Measurements from ENCODE around the gene S1PR4.
"Not testable (repeated sequence)": the region's sequence is repeated elsewhere in the genome, so short reads cannot be mapped to it uniquely, and the experiment has no call there.

Gene S1PR4

DNA sequence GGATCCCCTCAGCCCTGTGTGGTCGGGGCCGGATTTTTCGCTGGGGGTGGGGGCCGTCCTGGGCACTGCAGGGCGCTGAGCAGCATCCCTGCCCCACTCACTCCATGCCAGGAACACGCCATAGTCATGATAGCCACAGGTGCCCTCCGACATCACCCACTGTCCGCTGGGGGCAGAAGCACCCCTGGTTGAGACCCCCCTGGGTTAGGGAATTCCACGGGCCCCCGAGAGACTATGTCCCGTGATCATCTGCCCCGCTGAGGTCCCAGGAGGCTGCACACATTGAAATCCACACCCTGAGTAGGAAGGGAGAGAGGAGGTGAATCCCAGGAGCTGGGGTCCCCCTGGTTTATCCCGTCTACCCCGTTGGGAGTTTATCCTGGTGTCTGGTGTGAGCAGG, 23.3 kb downstream of the S1PR4 start:
- Histone ChIP-seq H3K36me3 (peaks cover 93% of the 10 kb centered on the region), H3K27me3 (no peaks in the 10 kb centered on the region), H3K9me3 (no peaks in the 10 kb centered on the region), H3K27ac (no peak overlapping the region), H3K9ac (no peak overlapping the region), H3K4me1 (no peaks in the 10 kb centered on the region), H3K4me3 (no peak overlapping the region), H4K20me1 (peaks cover 22% of the 10 kb centered on the region), H3K4me2 (no peak overlapping the region)
- no peak for TF ChIP-seq Cebpa-rat (IDR thresholded peaks at IDR 0.05)

- no peak overlapping the region for H3K4me3 ChIP-seq
- no peak for TF ChIP-seq Cebpa-rat (IDR thresholded peaks at IDR 0.05)
- H3K4me2 ChIP-seq = no peak overlapping the region
- H3K36me3 ChIP-seq = peaks cover 93% of the 10 kb centered on the region
- H4K20me1 ChIP-seq = peaks cover 22% of the 10 kb centered on the region
- no peak overlapping the region for H3K27ac ChIP-seq
- H3K4me1 ChIP-seq = no peaks in the 10 kb centered on the region
- H3K9ac ChIP-seq = no peak overlapping the region
- H3K27me3 ChIP-seq = no peaks in the 10 kb centered on the region
- H3K9me3 ChIP-seq = no peaks in the 10 kb centered on the region
Measured at GRCh38 chr19:3202346-3202745, 23.8 kb downstream of the S1PR4 start.

DNA sequence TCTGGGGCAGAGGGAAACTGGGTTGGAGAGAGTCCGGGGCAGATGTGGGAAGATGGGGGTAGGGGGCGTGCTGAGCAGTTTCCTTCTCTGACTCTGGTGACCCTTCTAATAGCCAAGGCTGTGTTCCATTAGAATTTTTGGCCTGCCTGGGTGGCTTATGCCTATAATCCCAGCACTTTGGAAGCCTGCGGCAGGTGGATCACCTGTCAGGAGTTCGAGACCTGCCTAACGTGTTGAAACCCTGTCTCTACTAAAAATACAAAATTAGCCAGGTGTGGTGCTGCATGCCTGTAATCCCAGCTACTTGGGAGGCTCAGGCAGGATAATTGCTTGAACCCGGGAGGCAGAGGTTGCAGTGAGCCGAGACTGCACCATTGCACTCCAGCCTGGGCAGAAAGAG, 24.3 kb downstream of the S1PR4 start:
- peaks cover 93% of the 10 kb centered on the region for H3K36me3 ChIP-seq
- H3K4me2 ChIP-seq, H3K27me3 ChIP-seq, H3K4me1 ChIP-seq, H3K9ac ChIP-seq, H3K4me3 ChIP-seq, H3K27ac ChIP-seq, H3K9me3 ChIP-seq: not testable (repeated sequence)
- H4K20me1 ChIP-seq = peaks cover 26% of the 10 kb centered on the region

GRCh38 chr19:3203805-3204645, 25.5 kb downstream of the S1PR4 start:
- TF ChIP-seq Cebpa-rat (IDR thresholded peaks at IDR 0.05) = no peak
- H3K4me3 ChIP-seq = no peak overlapping the region
- H3K9ac ChIP-seq = no peak overlapping the region
- H3K9me3 ChIP-seq = no peaks in the 10 kb centered on the region
- no peaks in the 10 kb centered on the region for H3K27me3 ChIP-seq
- H3K4me2 ChIP-seq = no peak overlapping the region
- H3K4me1 ChIP-seq = no peaks in the 10 kb centered on the region
- peaks cover 94% of the 10 kb centered on the region for H3K36me3 ChIP-seq
- peaks cover 25% of the 10 kb centered on the region for H4K20me1 ChIP-seq
- H3K27ac ChIP-seq = no peak overlapping the region

GRCh38 chr19:3204646-3205275, 26.2 kb downstream of the S1PR4 start:
- Histone ChIP-seq H3K27me3 (no peaks in the 10 kb centered on the region), H3K4me1 (no peaks in the 10 kb centered on the region), H3K4me3 (no peak overlapping the region), H3K9me3 (no peaks in the 10 kb centered on the region), H3K36me3 (peaks cover 96% of the 10 kb centered on the region), H3K9ac (no peak overlapping the region), H4K20me1 (peaks cover 28% of the 10 kb centered on the region), H3K4me2 (no peak overlapping the region), H3K27ac (no peak overlapping the region)
- no peak for TF ChIP-seq Cebpa-rat (IDR thresholded peaks at IDR 0.05)

DNA sequence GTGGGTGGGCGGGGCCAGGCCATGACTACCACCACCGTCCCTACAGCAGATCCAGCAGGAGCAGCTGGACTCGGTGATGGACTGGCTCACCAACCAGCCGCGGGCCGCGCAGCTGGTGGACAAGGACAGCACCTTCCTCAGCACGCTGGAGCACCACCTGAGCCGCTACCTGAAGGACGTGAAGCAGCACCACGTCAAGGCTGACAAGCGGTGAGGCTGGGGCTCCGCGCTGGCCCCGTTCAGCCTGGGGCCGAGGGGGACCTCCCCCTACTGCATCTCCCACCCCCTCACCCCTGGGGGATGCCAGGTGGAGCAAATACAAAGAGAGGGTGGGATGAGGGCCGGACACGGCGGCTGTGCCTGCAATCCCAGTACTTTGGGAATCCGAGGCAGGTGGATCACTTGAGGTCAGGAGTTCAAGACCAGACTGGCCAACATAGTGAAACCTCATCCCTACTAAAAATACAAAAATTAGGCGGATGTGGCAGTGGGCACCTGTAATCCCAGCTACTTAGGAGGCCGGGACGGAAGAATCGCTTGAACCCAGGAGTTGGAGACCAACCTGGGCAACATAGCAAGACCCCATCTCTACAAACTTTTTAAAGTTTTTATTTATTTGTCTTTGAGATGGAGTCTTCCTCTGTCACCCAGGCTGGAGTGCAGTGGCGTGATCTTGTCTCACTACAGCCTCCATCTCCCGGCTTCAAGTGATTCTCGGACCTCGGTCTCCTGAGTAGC, 27.8 kb downstream of the S1PR4 start:
- Histone ChIP-seq H3K9ac (no peak overlapping the region), H3K9me3 (no peaks in the 10 kb centered on the region), H4K20me1 (peaks cover 39% of the 10 kb centered on the region), H3K27me3 (no peaks in the 10 kb centered on the region), H3K27ac (no peak overlapping the region), H3K4me3 (no peak overlapping the region), H3K4me2 (no peak overlapping the region), H3K4me1 (peaks cover under 1% of the 10 kb centered on the region; the same call in 1 of the 2 replicates), H3K36me3 (peaks cover 84% of the 10 kb centered on the region)
- TF ChIP-seq Cebpa-rat (IDR thresholded peaks at IDR 0.05) = no peak

DNA sequence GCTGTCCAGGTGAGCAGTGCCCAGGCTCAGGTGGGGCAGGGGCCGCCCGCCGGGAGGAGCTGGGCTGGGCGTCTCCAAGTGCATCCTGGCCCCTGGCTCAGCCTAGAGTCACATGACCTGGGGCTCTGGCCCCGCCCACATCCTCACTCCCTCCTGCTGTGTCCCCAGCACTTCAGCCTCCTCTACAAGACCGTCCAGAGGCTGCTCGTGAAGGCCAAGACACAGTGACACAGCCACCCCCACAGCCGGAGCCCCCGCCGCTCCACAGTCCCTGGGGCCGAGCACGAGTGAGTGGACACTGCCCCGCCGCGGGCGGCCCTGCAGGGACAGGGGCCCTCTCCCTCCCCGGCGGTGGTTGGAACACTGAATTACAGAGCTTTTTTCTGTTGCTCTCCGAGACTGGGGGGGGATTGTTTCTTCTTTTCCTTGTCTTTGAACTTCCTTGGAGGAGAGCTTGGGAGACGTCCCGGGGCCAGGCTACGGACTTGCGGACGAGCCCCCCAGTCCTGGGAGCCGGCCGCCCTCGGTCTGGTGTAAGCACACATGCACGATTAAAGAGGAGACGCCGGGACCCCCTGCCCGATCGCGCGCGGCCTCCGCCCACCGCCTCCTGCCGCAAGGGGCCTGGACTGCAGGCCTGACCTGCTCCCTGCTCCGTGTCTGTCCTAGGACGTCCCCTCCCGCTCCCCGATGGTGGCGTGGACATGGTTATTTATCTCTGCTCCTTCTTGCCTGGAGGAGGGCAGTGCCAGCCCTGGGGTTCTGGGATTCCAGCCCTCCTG, 29.1 kb downstream of the S1PR4 start:
- Histone ChIP-seq H3K4me3 (no peak overlapping the region), H3K4me2 (no peak overlapping the region), H3K36me3 (peaks cover 73% of the 10 kb centered on the region), H3K27ac (no peak overlapping the region), H3K27me3 (no peaks in the 10 kb centered on the region), H3K9me3 (no peaks in the 10 kb centered on the region), H3K9ac (no peak overlapping the region), H4K20me1 (peaks cover 39% of the 10 kb centered on the region), H3K4me1 (peaks cover 14% of the 10 kb centered on the region)
- TF ChIP-seq Cebpa-rat (IDR thresholded peaks at IDR 0.05) = no peak

DNA sequence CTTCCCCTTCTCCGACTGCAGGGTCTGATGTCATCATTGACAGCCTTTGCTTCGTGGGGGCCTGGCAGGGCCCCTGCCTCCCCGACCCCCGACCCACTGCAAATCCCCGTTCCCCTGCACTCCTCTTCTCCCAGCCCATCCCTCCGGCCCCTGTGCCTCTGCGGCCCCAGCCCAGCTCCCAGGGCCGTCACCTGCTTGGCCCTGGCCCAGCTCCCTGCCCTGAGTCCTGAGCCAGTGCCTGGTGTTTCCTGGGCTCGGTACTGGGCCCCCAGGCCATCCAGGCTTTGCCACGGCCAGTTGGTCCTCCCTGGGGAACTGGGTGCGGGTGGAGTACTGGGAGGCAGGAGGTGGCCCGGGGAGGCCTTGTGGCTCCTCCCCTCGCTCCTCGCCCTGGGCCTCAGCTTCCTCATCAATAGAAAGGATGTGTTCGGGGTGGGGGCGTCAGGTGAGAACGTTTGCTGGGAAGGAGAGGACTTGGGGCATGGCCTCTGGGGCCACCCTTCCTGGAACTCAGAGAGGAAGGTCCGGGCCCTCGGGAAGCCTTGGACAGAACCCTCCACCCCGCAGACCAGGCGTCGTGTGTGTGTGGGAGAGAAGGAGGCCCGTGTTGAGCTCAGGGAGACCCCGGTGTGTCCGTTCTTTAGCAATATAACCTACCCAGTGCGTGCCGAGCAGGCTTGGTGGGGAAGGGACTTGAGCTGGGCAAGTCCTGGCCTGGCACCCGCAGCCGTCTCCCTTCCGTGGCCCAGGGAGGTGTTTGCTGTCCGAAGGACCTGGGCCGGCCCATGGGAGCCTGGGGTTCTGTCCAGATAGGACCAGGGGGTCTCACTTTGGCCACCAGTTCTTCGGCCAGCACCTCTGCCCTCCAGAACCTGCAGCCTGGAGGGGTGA, 30.0 kb downstream of the S1PR4 start:
- Histone ChIP-seq H3K27me3 (no peaks in the 10 kb centered on the region), H3K4me2 (no peak overlapping the region), H3K4me1 (peaks cover 23% of the 10 kb centered on the region), H3K27ac (no peak overlapping the region), H3K9ac (no peak overlapping the region), H3K9me3 (no peaks in the 10 kb centered on the region), H3K36me3 (peaks cover 64% of the 10 kb centered on the region), H4K20me1 (peaks cover 39% of the 10 kb centered on the region; the same call in 1 of the 2 replicates), H3K4me3 (no peak overlapping the region)
- no peak for TF ChIP-seq Cebpa-rat (IDR thresholded peaks at IDR 0.05)

Data from BLaER1 (cell line).